HG02938 (cell line): ENCODE measurements around the gene RPS2.

ENCODE experiments used
- ATAC-seq: cut with Tn5 transposase; IDR thresholded peaks from one replicate; pipeline ENCODE4 v1.9.1; 2021; ENCODE audit warnings: mild to moderate bottlenecking, moderate library complexity; ENCODE audit not compliant: unreplicated experiment

Gene RPS2

GRCh38 chr16:1999866-2000514, 35.4 kb upstream of the RPS2 start:
- ATAC-seq = no peak

GRCh38 chr16:1998852-1999801, 34.5 kb upstream of the RPS2 start:
- ATAC-seq = no peak

- ATAC-seq = no peak
Observed at GRCh38 chr16:1998360-1998835, 33.8 kb upstream of the RPS2 start.

- ATAC-seq = no peak
Observed at GRCh38 chr16:1997494-1998359, 33.1 kb upstream of the RPS2 start.

GRCh38 chr16:1993731-1994131, 29.1 kb upstream of the RPS2 start:
- no peak for ATAC-seq

GRCh38 chr16:1992704-1993317, 28.2 kb upstream of the RPS2 start:
- no peak for ATAC-seq

- ATAC-seq = no peak
Observed at GRCh38 chr16:1991948-1992703, 27.5 kb upstream of the RPS2 start.

- no peak for ATAC-seq
Observed at GRCh38 chr16:1991588-1991947, 26.9 kb upstream of the RPS2 start.

- ATAC-seq = no peak
Observed at GRCh38 chr16:1991135-1991551, 26.5 kb upstream of the RPS2 start.

GRCh38 chr16:1990351-1991134, 25.9 kb upstream of the RPS2 start:
- no peak for ATAC-seq

- no peak for ATAC-seq
Observed at GRCh38 chr16:1990101-1990350, 25.4 kb upstream of the RPS2 start.

GRCh38 chr16:1989209-1990100, 24.8 kb upstream of the RPS2 start, which contains the start of gene SYNGR3:
Gene SYNGR3, plus strand, starts transcription at chr16:1989970. Its CDS starts 133 bp downstream, at chr16:1990103.
- ATAC-seq = no peak

GRCh38 chr16:1987198-1987597, 22.6 kb upstream of the RPS2 start:
- ATAC-seq = no peak

- ATAC-seq = no peak
Observed at GRCh38 chr16:1985466-1986150, 21.0 kb upstream of the RPS2 start.

- no peak for ATAC-seq
Observed at GRCh38 chr16:1984347-1985225, 20.0 kb upstream of the RPS2 start.

- peak; percentile 58 for ATAC-seq
Observed at GRCh38 chr16:1983544-1984346, 19.1 kb upstream of the RPS2 start, which contains the start of gene GFER. Gene GFER, plus strand, starts transcription at chr16:1984193. Its CDS starts 26 bp downstream, at chr16:1984219.
